ENCODE data around the gene PAGR1.
"Not testable (repeated sequence)": the region's sequence is repeated elsewhere in the genome, so short reads cannot be mapped to it uniquely, and the experiment has no call there.

The PAGR1 gene

DNA sequence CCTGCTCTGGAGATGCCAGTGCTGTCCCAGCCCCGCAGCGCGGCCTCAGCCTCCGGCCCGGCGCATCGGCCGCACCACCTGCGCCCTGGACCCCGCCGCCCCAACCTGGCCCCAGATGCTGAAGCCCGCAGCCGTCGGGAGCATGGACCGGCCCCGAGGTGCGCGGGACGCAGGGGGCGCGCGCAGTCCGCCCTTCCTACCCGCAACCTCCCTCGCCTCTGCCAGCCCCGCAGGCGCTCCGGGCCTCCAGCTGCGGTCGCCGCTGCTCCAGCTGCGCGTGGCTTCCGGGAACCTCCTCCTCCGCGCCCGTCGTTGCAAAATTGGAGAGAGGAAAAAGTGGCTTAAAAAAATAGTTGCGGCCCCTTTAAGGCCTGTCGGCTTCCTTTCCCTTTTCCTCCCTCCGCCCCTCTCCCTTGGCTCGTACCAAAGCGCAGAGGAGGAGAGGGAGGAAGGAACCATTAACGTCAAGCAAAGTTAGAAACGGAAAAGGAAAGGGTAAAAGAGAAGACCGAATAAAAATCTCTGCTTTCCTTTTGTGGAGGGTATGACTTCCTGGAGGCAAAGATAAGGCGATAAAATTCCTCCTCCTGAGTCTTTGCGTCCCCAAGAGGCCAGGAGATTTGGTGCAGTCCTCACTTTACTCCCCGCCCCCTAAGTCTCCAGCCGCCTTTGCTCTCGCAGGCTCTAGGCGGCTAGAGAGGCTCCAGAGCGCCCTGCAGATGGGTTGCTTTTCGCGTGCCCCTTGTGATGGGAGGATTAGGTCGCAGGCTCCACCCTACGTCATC is 47.1 kb downstream of the PAGR1 start, which contains the start of gene CDIPT:
TSS of gene CDIPT (minus strand) at position 343 of the 785 bp plus-strand sequence. CDS start 369 bp downstream, outside the sequence.
- peaks cover 20% of the 10 kb centered on the region for H3K36me3 Mint-ChIP-seq (ENCODE audit: insufficient read depth)
- H3K27me3 Mint-ChIP-seq = peaks cover 4 to 10% of the 10 kb centered on the region in 2 donors
- peaks cover 22 to 26% of the 10 kb centered on the region in 2 donors for H3K4me1 Mint-ChIP-seq (ENCODE audit: low read depth in 2 of 2)
- H3K9me3 Mint-ChIP-seq = no peaks in the 10 kb centered on the region
- H3K4me3 Mint-ChIP-seq = peak within 1 kb of the TSS; percentile 95 to 98
- ATAC-seq (replicated peaks) = peak; percentile 98
- H3K27ac Mint-ChIP-seq = peak within 1 kb of the TSS; percentile 99
- peak; percentile 90 to 93 (median 92) for DNase-seq

DNA sequence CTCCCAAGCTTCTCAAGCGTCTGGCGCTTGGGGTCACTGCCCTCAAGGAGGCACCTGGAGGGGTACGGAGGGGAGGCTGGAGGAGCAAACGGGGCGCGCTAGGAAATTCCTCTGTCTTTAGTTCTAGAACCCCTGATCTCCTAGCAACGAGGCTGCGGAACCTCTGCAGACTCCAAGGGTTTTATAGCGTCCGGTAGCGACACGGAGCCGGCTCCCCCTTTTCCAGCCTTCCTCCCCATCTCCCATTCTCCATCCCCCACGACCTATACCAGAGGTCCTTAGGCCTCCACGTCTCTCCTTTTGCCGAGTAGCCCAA is 47.7 kb downstream of the PAGR1 start:
- Mint-ChIP-seq H3K27ac (peak overlapping the region; percentile 99), H3K27me3 (peaks cover 4 to 10% of the 10 kb centered on the region in 2 donors), H3K4me3 (peak overlapping the region; percentile 95 to 98), H3K9me3 (no peaks in the 10 kb centered on the region), H3K36me3 (ENCODE audit: insufficient read depth) (peaks cover 16% of the 10 kb centered on the region), H3K4me1 (ENCODE audit: low read depth in 2 of 2) (peaks cover 22 to 26% of the 10 kb centered on the region in 2 donors)
- no peak for DNase-seq
- ATAC-seq (replicated peaks) = no peak

DNA sequence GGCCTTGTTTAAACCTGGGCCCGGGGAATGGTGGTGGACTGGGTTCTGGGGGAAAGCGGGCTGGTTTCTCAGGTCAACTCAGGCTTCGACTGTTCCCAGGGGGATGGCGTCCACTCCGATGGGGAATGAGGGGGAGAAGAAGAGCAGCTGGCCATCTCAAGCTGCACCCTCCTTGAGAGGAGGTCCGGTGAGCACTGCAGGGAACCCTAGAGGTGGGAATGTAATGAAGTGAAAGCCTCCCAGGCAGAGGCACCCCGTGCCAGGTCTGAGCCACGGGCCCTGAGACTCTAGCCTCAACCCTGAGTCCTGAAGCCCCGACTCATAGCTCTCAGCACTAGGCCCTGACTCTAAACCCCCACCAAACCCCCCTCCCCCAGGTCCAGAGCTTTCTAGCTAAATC is 48.3 kb downstream of the PAGR1 start:
- DNase-seq (no peak), ATAC-seq (replicated peaks) (no peak)
- Mint-ChIP-seq H3K4me3 (no peak overlapping the region), H3K9me3 (no peaks in the 10 kb centered on the region), H3K36me3 (ENCODE audit: insufficient read depth) (peaks cover 16% of the 10 kb centered on the region), H3K27ac (peak overlapping the region; percentile 99), H3K27me3 (peaks cover 4 to 10% of the 10 kb centered on the region in 2 donors), H3K4me1 (ENCODE audit: low read depth in 2 of 2) (peaks cover 22 to 26% of the 10 kb centered on the region in 2 donors)

DNA sequence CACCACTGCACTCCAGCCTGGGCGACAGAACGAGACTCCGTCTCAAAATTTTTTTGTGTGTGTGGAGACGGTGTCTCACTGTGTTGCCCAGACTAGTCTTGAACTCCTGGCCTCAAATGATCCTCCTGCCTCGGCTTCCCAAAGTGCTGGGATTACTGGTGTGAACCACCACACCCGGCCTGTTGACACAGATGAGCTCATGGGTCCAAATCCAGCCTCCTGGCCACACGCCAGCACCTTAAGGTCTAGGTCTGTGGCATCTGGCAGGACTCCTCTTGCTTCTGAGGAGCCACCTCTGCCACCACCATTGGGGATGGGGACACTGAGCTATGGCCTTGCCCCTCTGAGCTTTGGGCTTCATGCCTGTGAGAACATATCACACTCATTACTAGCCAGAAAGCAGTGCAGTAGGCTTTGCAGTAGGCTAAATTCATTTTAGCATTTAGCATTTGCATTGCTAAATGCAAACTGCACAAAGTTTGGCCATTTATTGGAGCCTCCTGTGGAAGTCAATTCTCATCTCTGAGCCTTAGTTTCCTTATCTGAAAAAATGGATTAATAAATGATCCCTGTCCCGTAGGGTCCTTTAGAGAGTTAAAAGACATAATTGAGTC is 52.6 kb downstream of the PAGR1 start:
- DNase-seq = no peak
- ATAC-seq (replicated peaks) = no peak
- Mint-ChIP-seq H3K36me3 (ENCODE audit: insufficient read depth) (no peaks in the 10 kb centered on the region), H3K9me3 (no peaks in the 10 kb centered on the region), H3K4me3 (no peak overlapping the region), H3K27ac (no peak overlapping the region), H3K4me1 (ENCODE audit: low read depth in 2 of 2) (peaks cover 1 to 5% of the 10 kb centered on the region in 2 donors), H3K27me3 (peaks cover 4 to 10% of the 10 kb centered on the region in 2 donors)

DNA sequence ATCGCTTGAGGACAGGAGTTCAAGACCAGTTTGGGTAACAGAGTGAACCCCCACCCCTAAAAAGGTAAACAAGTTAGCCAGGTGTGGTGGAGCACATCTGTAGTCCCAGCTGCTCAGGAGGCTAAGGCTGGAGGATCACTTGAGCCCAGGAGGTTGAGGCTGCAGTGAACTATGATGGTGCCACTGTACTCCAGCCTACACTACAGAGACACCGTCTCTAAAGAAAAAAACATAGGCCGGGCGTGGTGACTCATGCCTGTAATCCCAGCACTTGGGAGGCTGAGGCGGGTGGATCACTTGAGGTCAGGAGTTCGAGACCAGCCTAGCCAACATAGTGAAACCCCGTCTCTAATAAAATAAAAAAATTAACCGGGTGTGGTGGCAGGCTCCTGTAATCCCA is 53.1 kb downstream of the PAGR1 start:
- not testable (repeated sequence) for H3K4me3 Mint-ChIP-seq; ATAC-seq (replicated peaks); H3K9me3 Mint-ChIP-seq; H3K36me3 Mint-ChIP-seq (ENCODE audit: insufficient read depth); H3K27ac Mint-ChIP-seq; H3K27me3 Mint-ChIP-seq; H3K4me1 Mint-ChIP-seq (ENCODE audit: low read depth in 2 of 2); DNase-seq

Data from effector memory CD8-positive, alpha-beta T cell (primary cell).